OCI-LY7 (cell line): Measurements from ENCODE around the gene NCS1. TPM values are rescaled to one million over a fixed set of nuclear protein-coding genes. Genes with fewer than 3 reads are reported as not detected.

Experiments
- BruUV-seq: library from RNA; stranded (reverse); fragments of 400-500 nt; replicated peaks from 2 replicates; lab custom pipeline; 2021; lab: Mats Ljungman, UMichigan
- CTCF ChIA-PET: fragments of 300-600 bp; sonication (Branson Sonifier 250); formaldehyde crosslinking; loops from one replicate; lab custom pipeline; 2022; ENCODE audit warnings: antibody characterized with exemption; ENCODE audit not compliant: unreplicated experiment; lab: Charles Lee
- POLR2A ChIA-PET: fragments of 300-600 bp; sonication (Branson Sonifier 250); formaldehyde crosslinking; loops from one replicate; lab custom pipeline; 2022; ENCODE audit warnings: antibody characterized with exemption; lab: Charles Lee
- DNase-seq: peaks from one replicate; pipeline ENCODE4 v3.0.0-alpha.2; 2015; ENCODE audit warnings: low spot score
- H2AFZ ChIP-seq: fragments of 200-600 bp; sonication (generic), shearing (Covaris generic); 2 replicates; pipeline ENCODE4 v1.6.1; 2014; ENCODE audit warnings: mild to moderate bottlenecking, antibody characterized with exemption, low read length, moderate library complexity
- H3K27ac ChIP-seq: fragments of 200-600 bp; sonication (generic); 2 replicates; pipeline ENCODE4 v1.5.1; 2014; ENCODE audit warnings: mixed run types, low read depth, mild to moderate bottlenecking, moderate library complexity, low read length, inconsistent platforms; ENCODE audit not compliant: poor library complexity, severe bottlenecking
- H3K36me3 ChIP-seq: fragments of 200-600 bp; sonication (generic); 2 replicates; pipeline ENCODE4 v1.6.1; 2014; ENCODE audit warnings: mild to moderate bottlenecking, antibody characterized with exemption, low read length, moderate library complexity, mixed read lengths; ENCODE audit not compliant: insufficient read depth
- H3K4me1 ChIP-seq: fragments of 200-600 bp; sonication (generic); 2 replicates; pipeline ENCODE4 v1.5.1; 2014; ENCODE audit warnings: mild to moderate bottlenecking, low read length; ENCODE audit not compliant: insufficient read depth, poor library complexity, severe bottlenecking
- H3K4me2 ChIP-seq: fragments of 200-600 bp; sonication (generic); 2 replicates; pipeline ENCODE4 v1.6.1; 2014; ENCODE audit warnings: mild to moderate bottlenecking, low read length
- H3K4me3 ChIP-seq: fragments of 200-600 bp; sonication (generic); 2 replicates; pipeline ENCODE4 v1.5.1; 2014; ENCODE audit warnings: mild to moderate bottlenecking, low read depth, low read length; ENCODE audit not compliant: poor library complexity, severe bottlenecking
- H3K79me2 ChIP-seq: fragments of 200-600 bp; sonication (generic); 2 replicates; pipeline ENCODE4 v1.6.1; 2016; ENCODE audit warnings: low read depth, mild to moderate bottlenecking, low read length, moderate library complexity, mixed read lengths; ENCODE audit not compliant: insufficient read depth
- H3K9me2 ChIP-seq: fragments of 200-600 bp; sonication (generic); 2 replicates; pipeline ENCODE4 v1.6.1; 2016; ENCODE audit warnings: mild to moderate bottlenecking, low read length, mixed read lengths; ENCODE audit not compliant: insufficient read depth
- H3K9me3 ChIP-seq: fragments of 200-600 bp; sonication (generic); 2 replicates; pipeline ENCODE4 v1.6.1; 2014; ENCODE audit warnings: mild to moderate bottlenecking, mixed run types, low read length, mixed read lengths
- H4K20me1 ChIP-seq: fragments of 200-600 bp; sonication (generic); 2 replicates; pipeline ENCODE4 v1.6.1; 2014; ENCODE audit warnings: mild to moderate bottlenecking, antibody characterized with exemption, low read length, moderate library complexity, mixed read lengths; ENCODE audit not compliant: insufficient read depth
- CTCF ChIP-seq: fragments of 200-600 bp; sonication (generic); conservative IDR thresholded peaks from 2 replicates; pipeline ENCODE4 v1.5.1; 2014; ENCODE audit warnings: mild to moderate bottlenecking, antibody characterized with exemption, low read length, moderate library complexity, mixed read lengths
- EZH2phosphoT487 ChIP-seq: fragments of 200-600 bp; sonication (generic); IDR thresholded peaks from 2 replicates; pipeline ENCODE4 v1.6.1; 2018; ENCODE audit warnings: low read depth, borderline replicate concordance, mild to moderate bottlenecking, mixed run types, antibody characterized with exemption, low read length, moderate library complexity, mixed read lengths
- intact Hi-C: fragments of 100-400 bp; cut with micrococcal nuclease; formaldehyde crosslinking; loops from one replicate; pipeline ENCODE4 v1.10.0; 2022; ENCODE audit not compliant: unreplicated experiment
- total RNA-seq, 2 experiments: library from RNA; depleted of rRNA in 1 of 2; stranded (reverse); fragments of >200 nt in 1 of 2; shearing (Covaris generic) in 1 of 2; gene quantifications; 2 replicates each; pipeline ENCODE4 v1.2.3, GENCODE V29; 2014 to 2022

NCS1 gene
- total RNA-seq, 2 experiments from 2014 or later: not detected

- ChIA-PET POLR2A (no interaction called here), CTCF (no interaction called here)
- Histone ChIP-seq H3K4me1 (no peaks in the 10 kb centered on the region), H2AFZ (no peak overlapping the region), H3K9me2 (no peaks in the 10 kb centered on the region), H3K4me2 (no peak overlapping the region), H3K36me3 (no peaks in the 10 kb centered on the region), H4K20me1 (no peaks in the 10 kb centered on the region), H3K79me2 (no peaks in the 10 kb centered on the region), H3K4me3 (no peak overlapping the region), H3K27ac (no peak overlapping the region), H3K9me3 (no peaks in the 10 kb centered on the region)
- no TSS peak for BruUV-seq
- intact Hi-C loops: no loop called here
- no peak for DNase-seq
- no peak for TF ChIP-seq EZH2phosphoT487
- no peak for TF ChIP-seq CTCF
These were observed 34.4 kb downstream of the NCS1 start for GRCh38 chr9:130206579-130206978.

GRCh38 chr9:130207241-130207992 is 35.2 kb downstream of the NCS1 start:
- H3K79me2 ChIP-seq: no peaks in the 10 kb centered on the region
- no peaks in the 10 kb centered on the region for H3K9me3 ChIP-seq
- H3K27ac ChIP-seq: no peak overlapping the region
- H3K4me2 ChIP-seq: no peak overlapping the region
- DNase-seq: no peak
- TF ChIP-seq EZH2phosphoT487: no peak
- TF ChIP-seq CTCF: no peak
- intact Hi-C loops: no loop called here
- no peak overlapping the region for H3K4me3 ChIP-seq
- no peaks in the 10 kb centered on the region for H3K36me3 ChIP-seq
- no peaks in the 10 kb centered on the region for H3K9me2 ChIP-seq
- BruUV-seq: no TSS peak
- no peaks in the 10 kb centered on the region for H3K4me1 ChIP-seq
- POLR2A ChIA-PET: no interaction called here
- no peak overlapping the region for H2AFZ ChIP-seq
- H4K20me1 ChIP-seq: no peaks in the 10 kb centered on the region
- CTCF ChIA-PET: no interaction called here

GRCh38 chr9:130208600-130209347 is 36.6 kb downstream of the NCS1 start:
- no peak overlapping the region for H3K4me2 ChIP-seq
- H4K20me1 ChIP-seq: no peaks in the 10 kb centered on the region
- no peak overlapping the region for H3K4me3 ChIP-seq
- intact Hi-C loops: no loop called here
- DNase-seq: no peak
- CTCF ChIA-PET: no interaction called here
- no peaks in the 10 kb centered on the region for H3K79me2 ChIP-seq
- no peaks in the 10 kb centered on the region for H3K9me3 ChIP-seq
- no peaks in the 10 kb centered on the region for H3K36me3 ChIP-seq
- no peak overlapping the region for H3K27ac ChIP-seq
- H3K4me1 ChIP-seq: no peaks in the 10 kb centered on the region
- no peaks in the 10 kb centered on the region for H3K9me2 ChIP-seq
- no peak overlapping the region for H2AFZ ChIP-seq
- TF ChIP-seq CTCF (no peak), EZH2phosphoT487 (no peak)
- POLR2A ChIA-PET: no interaction called here
- no TSS peak for BruUV-seq
